Cardiac fibroblast (primary cell): Measurements from ENCODE around the gene KCNB1.
A peak's percentile ranks its signal among the peaks of the same experiment; 100 is the strongest.

Source experiments
- DNase-seq, 2 donors: peaks; one replicate each; pipeline versions ENCODE4 v3.0.0 to v3.0.0-alpha.2; 2010; ENCODE audit warnings: low read depth in 2 of 2
- H3K4me3 ChIP-seq, 2 donors: replicated peaks in 1 of 2; 1 replicate in 1 of 2; 2 replicates in 1 of 2; pipeline ENCODE4 v1.5.1; 2011; ENCODE audit warnings: low read depth in 2 of 2, low read length in 2 of 2, mild to moderate bottlenecking in 2 of 2, moderate library complexity in 1 of 2
- TF ChIP-seq, protein P1 (sequence below): IDR thresholded peaks from one replicate; pipeline ENCODE4 v1.5.1; 2011; ENCODE audit warnings: low read depth, mild to moderate bottlenecking, low read length, inconsistent platforms

KCNB1 gene

GRCh38 chr20:49482621-49483017 lies at the start of gene KCNB1:
KCNB1 (minus strand) TSS chr20:49482668; CDS start chr20:49482480, 188 bp downstream.
- H3K4me3 ChIP-seq: peak within 1 kb of the TSS in 1 of 2 donors; percentile 37
- peak; percentile 41 to 61 for DNase-seq
- TF ChIP-seq, protein P1, sequence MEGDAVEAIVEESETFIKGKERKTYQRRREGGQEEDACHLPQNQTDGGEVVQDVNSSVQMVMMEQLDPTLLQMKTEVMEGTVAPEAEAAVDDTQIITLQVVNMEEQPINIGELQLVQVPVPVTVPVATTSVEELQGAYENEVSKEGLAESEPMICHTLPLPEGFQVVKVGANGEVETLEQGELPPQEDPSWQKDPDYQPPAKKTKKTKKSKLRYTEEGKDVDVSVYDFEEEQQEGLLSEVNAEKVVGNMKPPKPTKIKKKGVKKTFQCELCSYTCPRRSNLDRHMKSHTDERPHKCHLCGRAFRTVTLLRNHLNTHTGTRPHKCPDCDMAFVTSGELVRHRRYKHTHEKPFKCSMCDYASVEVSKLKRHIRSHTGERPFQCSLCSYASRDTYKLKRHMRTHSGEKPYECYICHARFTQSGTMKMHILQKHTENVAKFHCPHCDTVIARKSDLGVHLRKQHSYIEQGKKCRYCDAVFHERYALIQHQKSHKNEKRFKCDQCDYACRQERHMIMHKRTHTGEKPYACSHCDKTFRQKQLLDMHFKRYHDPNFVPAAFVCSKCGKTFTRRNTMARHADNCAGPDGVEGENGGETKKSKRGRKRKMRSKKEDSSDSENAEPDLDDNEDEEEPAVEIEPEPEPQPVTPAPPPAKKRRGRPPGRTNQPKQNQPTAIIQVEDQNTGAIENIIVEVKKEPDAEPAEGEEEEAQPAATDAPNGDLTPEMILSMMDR: no peak

- TF ChIP-seq, protein P1: no peak
Measured at GRCh38 chr20:49529470-49529869, 47.0 kb upstream of the KCNB1 start.

DNA sequence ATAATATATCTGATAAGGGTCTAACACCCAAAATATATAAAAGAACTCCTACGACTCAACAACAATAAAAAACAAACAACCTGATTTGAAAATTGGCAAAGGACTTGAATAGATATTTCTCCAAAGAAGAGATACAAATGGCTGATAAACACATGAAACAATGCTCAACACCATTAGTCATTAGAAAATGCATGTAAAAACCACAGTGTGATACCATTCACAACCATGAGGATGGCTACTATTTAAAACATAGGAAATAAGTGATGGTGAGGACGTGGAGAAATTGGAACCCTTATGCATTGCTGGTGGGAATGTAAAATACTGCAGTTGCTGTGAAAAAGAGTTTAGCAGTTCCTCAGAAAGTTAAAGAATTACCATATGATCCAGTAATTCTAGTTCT lies 44.1 kb upstream of the KCNB1 start:
- TF ChIP-seq, protein P1: no peak
- H3K4me3 ChIP-seq: no peak overlapping the region
- no peak for DNase-seq

More at GRCh38 chr20:49529470-49529869, 47.0 kb upstream of the KCNB1 start:
- no peak overlapping the region for H3K4me3 ChIP-seq
- DNase-seq: no peak

GRCh38 chr20:49526056-49526455 lies 43.6 kb upstream of the KCNB1 start:
- TF ChIP-seq, protein P1: no peak
- no peak for DNase-seq
- no peak overlapping the region for H3K4me3 ChIP-seq

GRCh38 chr20:49523767-49524360 lies 41.4 kb upstream of the KCNB1 start:
- DNase-seq: no peak
- H3K4me3 ChIP-seq: no peak overlapping the region
- TF ChIP-seq, protein P1: no peak

- DNase-seq: no peak
- H3K4me3 ChIP-seq: no peak overlapping the region
- TF ChIP-seq, protein P1: no peak
Measured at GRCh38 chr20:49521356-49521755, 38.9 kb upstream of the KCNB1 start.
